ENCODE results near the gene FBXW2.

Gene FBXW2

GRCh38 chr9:120741701-120742100, 51.5 kb downstream of the FBXW2 start:
- DNase-seq (ENCODE audit: low spot score) = no peak

GRCh38 chr9:120741191-120741590, 52.0 kb downstream of the FBXW2 start:
- DNase-seq (ENCODE audit: low spot score) = no peak

GRCh38 chr9:120740132-120740531, 53.1 kb downstream of the FBXW2 start:
- no peak for DNase-seq (ENCODE audit: low spot score)

- DNase-seq (ENCODE audit: low spot score) = no peak
Measured at GRCh38 chr9:120737416-120738165, 55.6 kb downstream of the FBXW2 start.

GRCh38 chr9:120736881-120737280, 56.3 kb downstream of the FBXW2 start:
- DNase-seq (ENCODE audit: low spot score) = no peak

GRCh38 chr9:120735415-120736126, 57.6 kb downstream of the FBXW2 start:
- DNase-seq (ENCODE audit: low spot score) = peak; percentile 29

GRCh38 chr9:120734607-120735410, 58.4 kb downstream of the FBXW2 start:
- DNase-seq (ENCODE audit: low spot score) = no peak

GRCh38 chr9:120733190-120733589, 60.0 kb downstream of the FBXW2 start:
- DNase-seq (ENCODE audit: low spot score) = peak; percentile 52

- peak; percentile 77 for DNase-seq (ENCODE audit: low spot score)
Measured at GRCh38 chr9:120730654-120731514, 62.3 kb downstream of the FBXW2 start.

- DNase-seq (ENCODE audit: low spot score) = no peak
Measured at GRCh38 chr9:120729791-120730241, 63.4 kb downstream of the FBXW2 start.

- DNase-seq (ENCODE audit: low spot score) = no peak
Measured at GRCh38 chr9:120726484-120726883, 66.7 kb downstream of the FBXW2 start.

- no peak for DNase-seq (ENCODE audit: low spot score)
Measured at GRCh38 chr9:120725907-120726306, 67.3 kb downstream of the FBXW2 start.

- DNase-seq (ENCODE audit: low spot score) = no peak
Measured at GRCh38 chr9:120724757-120725400, 68.3 kb downstream of the FBXW2 start.

- DNase-seq (ENCODE audit: low spot score) = peak; percentile 61
Measured at GRCh38 chr9:120723565-120723964, 69.7 kb downstream of the FBXW2 start.

- DNase-seq (ENCODE audit: low spot score) = no peak
Measured at GRCh38 chr9:120720404-120720803, 72.8 kb downstream of the FBXW2 start.

- no peak for DNase-seq (ENCODE audit: low spot score)
Measured at GRCh38 chr9:120718316-120718715, 74.9 kb downstream of the FBXW2 start.

- DNase-seq (ENCODE audit: low spot score) = no peak
Measured at GRCh38 chr9:120717176-120717575, 76.0 kb downstream of the FBXW2 start.

- DNase-seq (ENCODE audit: low spot score) = no peak
Measured at GRCh38 chr9:120716483-120716882, 76.7 kb downstream of the FBXW2 start.

- DNase-seq (ENCODE audit: low spot score) = peak; percentile 79
Measured at GRCh38 chr9:120715389-120715924, 77.8 kb downstream of the FBXW2 start.

- no peak for DNase-seq (ENCODE audit: low spot score)
Measured at GRCh38 chr9:120714846-120715388, 78.3 kb downstream of the FBXW2 start.
